Endodermal cell (in vitro differentiated cells): ENCODE data around the gene CHI3L1. TPM values are rescaled to one million over a fixed set of nuclear protein-coding genes. Genes with fewer than 3 reads are reported as not detected.

Source experiments
- DNase-seq: peaks from one replicate; pipeline ENCODE4 v3.0.0-alpha.2; 2017
- H3K27ac ChIP-seq: 2 replicates; pipeline ENCODE4 v1.5.1; 2013; ENCODE audit warnings: mild to moderate bottlenecking, low read depth, low read length, moderate library complexity
- H3K27me3 ChIP-seq: 2 replicates; pipeline ENCODE4 v1.6.1; 2013; ENCODE audit warnings: mild to moderate bottlenecking, low read length, moderate library complexity; ENCODE audit not compliant: insufficient read depth, control insufficient read depth, poor library complexity, severe bottlenecking
- H3K36me3 ChIP-seq: 2 replicates; pipeline ENCODE4 v1.7.0; 2013; ENCODE audit warnings: mild to moderate bottlenecking, low read length, moderate library complexity; ENCODE audit not compliant: control insufficient read depth, insufficient read depth
- H3K4me1 ChIP-seq: one replicate; pipeline ENCODE4 v1.7.0; 2013; ENCODE audit warnings: low read length; ENCODE audit not compliant: control insufficient read depth, insufficient read depth
- H3K4me3 ChIP-seq: 2 replicates; pipeline ENCODE4 v1.5.1; 2013; ENCODE audit warnings: mild to moderate bottlenecking, low read length, moderate library complexity
- H3K9ac ChIP-seq: 2 replicates; pipeline ENCODE4 v1.6.1; 2013; ENCODE audit warnings: mild to moderate bottlenecking, low read length, moderate library complexity; ENCODE audit not compliant: poor library complexity, severe bottlenecking; ENCODE audit errors: extremely low read depth
- H3K9me3 ChIP-seq: 2 replicates; pipeline ENCODE4 v1.6.1; 2013; ENCODE audit warnings: mild to moderate bottlenecking, low read length, moderate library complexity; ENCODE audit not compliant: control insufficient read depth
- H3K27ac Mint-ChIP-seq: 2 replicates; pipeline ENCODE4 v1.8.0; 2020; ENCODE audit warnings: mixed read lengths
- H3K27me3 Mint-ChIP-seq: 2 replicates; pipeline ENCODE4 v1.8.0; 2021; ENCODE audit warnings: mild to moderate bottlenecking, mixed read lengths; ENCODE audit not compliant: insufficient read depth
- H3K36me3 Mint-ChIP-seq: 2 replicates; pipeline ENCODE4 v1.8.0; 2020; ENCODE audit warnings: low read depth, mixed read lengths
- H3K4me1 Mint-ChIP-seq: 2 replicates; pipeline ENCODE4 v1.8.0; 2020; ENCODE audit warnings: mixed read lengths
- H3K4me3 Mint-ChIP-seq: 2 replicates; pipeline ENCODE4 v1.8.0; 2020; ENCODE audit warnings: mild to moderate bottlenecking, moderate library complexity, mixed read lengths
- H3K9me3 Mint-ChIP-seq: 2 replicates; pipeline ENCODE4 v1.8.0; 2020; ENCODE audit warnings: mild to moderate bottlenecking, mixed read lengths
- WGBS, 2 experiments: methylation state at CpG; one replicate each; pipeline versions ENCODE4 v1.1.5 to v1.1.7; 2013; ENCODE audit warnings: missing lambda C conversion rate in 2 of 2, mixed read lengths in 1 of 2; ENCODE audit not compliant: insufficient coverage in 1 of 2, insufficient read length in 1 of 2; 5-methylcytosine and 5-hydroxymethylcytosine counted together
- total RNA-seq, 2 donors: library from RNA; stranded (reverse); fragmentation: NEBNext Ultra II Directional in 1 of 2; extraction: Animal tissue kit (Norgen Biotek cat#: 25700) in 1 of 2; gene quantifications; 2 replicates in 1 of 2; 3 replicates in 1 of 2; pipeline ENCODE4 v1.2.1, GENCODE V29; 2021
- TF ChIP-seq, protein P1 (sequence below): fragments of 200-600 bp; sonication (generic); conservative IDR thresholded peaks from 2 replicates; pipeline ENCODE4 v1.5.0; 2021; ENCODE audit warnings: antibody characterized with exemption, mild to moderate bottlenecking

The CHI3L1 gene
- total RNA-seq, 2 donors from 2014 or later = 0.18 to 1.1 TPM

DNA sequence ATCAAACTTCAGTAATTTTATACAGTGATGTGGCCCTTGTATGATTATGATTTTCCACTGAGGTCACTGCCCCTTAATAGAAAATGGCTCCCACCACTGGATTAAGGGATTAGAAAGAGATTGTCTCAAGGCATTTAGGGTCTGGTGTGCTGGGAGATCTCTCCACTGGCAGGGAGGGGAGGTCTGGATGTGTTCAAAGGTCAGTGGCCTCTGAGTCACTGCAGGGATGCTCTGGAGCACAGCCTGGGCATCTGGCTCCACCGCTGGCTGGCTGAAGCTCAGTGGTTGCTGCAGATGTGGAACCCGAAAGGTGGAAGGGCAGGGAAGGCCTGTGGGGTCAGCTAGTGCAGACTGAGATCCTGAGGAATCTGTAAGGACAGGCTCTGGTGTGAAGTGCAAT lies 18.3 kb upstream of the CHI3L1 start:
- 87% methylated on average over 2 of the region's 2 CpGs; no CpG with 5 or more reads in 1 of the 2 experiments for WGBS, 2 experiments
- DNase-seq = no peak
- H3K4me3 ChIP-seq = no peak overlapping the region
- H3K9me3 ChIP-seq = no peaks in the 10 kb centered on the region
- no peak overlapping the region for H3K4me3 Mint-ChIP-seq
- no peak overlapping the region for H3K9ac ChIP-seq
- peaks cover 22% of the 10 kb centered on the region for H3K27me3 Mint-ChIP-seq
- H3K27ac Mint-ChIP-seq = no peak overlapping the region
- no peaks in the 10 kb centered on the region for H3K36me3 Mint-ChIP-seq
- peaks cover 2% of the 10 kb centered on the region for H3K4me1 Mint-ChIP-seq
- TF ChIP-seq, protein P1, sequence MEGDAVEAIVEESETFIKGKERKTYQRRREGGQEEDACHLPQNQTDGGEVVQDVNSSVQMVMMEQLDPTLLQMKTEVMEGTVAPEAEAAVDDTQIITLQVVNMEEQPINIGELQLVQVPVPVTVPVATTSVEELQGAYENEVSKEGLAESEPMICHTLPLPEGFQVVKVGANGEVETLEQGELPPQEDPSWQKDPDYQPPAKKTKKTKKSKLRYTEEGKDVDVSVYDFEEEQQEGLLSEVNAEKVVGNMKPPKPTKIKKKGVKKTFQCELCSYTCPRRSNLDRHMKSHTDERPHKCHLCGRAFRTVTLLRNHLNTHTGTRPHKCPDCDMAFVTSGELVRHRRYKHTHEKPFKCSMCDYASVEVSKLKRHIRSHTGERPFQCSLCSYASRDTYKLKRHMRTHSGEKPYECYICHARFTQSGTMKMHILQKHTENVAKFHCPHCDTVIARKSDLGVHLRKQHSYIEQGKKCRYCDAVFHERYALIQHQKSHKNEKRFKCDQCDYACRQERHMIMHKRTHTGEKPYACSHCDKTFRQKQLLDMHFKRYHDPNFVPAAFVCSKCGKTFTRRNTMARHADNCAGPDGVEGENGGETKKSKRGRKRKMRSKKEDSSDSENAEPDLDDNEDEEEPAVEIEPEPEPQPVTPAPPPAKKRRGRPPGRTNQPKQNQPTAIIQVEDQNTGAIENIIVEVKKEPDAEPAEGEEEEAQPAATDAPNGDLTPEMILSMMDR = no peak
- no peak overlapping the region for H3K27ac ChIP-seq
- no peaks in the 10 kb centered on the region for H3K9me3 Mint-ChIP-seq
- H3K36me3 ChIP-seq = no peaks in the 10 kb centered on the region
- H3K27me3 ChIP-seq = no peaks in the 10 kb centered on the region
- no peaks in the 10 kb centered on the region for H3K4me1 ChIP-seq

DNA sequence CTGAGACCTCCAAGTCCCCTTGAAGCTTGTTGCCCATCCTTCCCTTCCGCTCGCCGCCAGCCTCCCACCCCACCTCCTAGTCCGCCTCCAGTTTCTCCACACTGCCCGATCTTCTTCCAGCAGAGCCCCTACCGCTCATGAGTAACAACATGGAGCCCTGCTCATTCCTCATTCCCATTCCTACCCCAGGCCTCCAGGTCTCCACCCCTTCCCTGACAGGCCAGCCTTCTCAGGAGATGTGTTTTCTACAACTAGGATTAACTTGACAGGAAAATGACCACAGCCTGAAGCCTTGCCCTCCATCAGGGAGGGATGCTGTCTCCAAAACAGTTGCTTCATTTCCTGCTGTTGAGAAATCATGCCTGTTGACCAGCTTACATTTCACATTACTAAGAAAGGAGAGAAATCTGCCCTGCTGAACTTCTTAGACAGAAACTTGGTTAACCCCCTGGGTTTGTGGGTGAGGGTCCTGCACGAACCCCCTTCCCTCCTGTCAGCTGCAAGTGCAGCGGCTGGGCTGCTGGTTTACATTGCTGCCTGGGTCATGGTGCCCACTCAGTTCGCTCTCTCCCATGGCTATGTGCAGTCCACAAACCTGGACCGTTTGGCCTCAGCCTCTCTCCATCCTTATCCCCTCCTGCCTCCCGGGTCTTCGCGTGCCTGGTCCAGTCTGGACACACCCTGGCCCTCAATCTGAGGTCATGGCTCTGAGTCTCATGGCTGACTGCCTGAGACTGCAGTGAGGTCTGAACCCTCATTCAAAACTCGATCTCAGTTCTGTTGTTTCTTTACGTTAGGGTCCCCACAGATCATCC lies 16.1 kb upstream of the CHI3L1 start:
- no peaks in the 10 kb centered on the region for H3K27me3 ChIP-seq
- DNase-seq = no peak
- TF ChIP-seq, protein P1 = no peak
- Mint-ChIP-seq H3K4me1 (peaks cover 2% of the 10 kb centered on the region), H3K4me3 (no peak overlapping the region), H3K9me3 (no peaks in the 10 kb centered on the region), H3K36me3 (no peaks in the 10 kb centered on the region), H3K27me3 (peaks cover 21% of the 10 kb centered on the region), H3K27ac (no peak overlapping the region)
- H3K4me1 ChIP-seq = no peaks in the 10 kb centered on the region
- whole genome bisulfite sequencing, 2 experiments = 93 to 97% methylated on average over 12 to 15 of the region's 15 CpGs
- H3K27ac ChIP-seq = no peak overlapping the region
- no peaks in the 10 kb centered on the region for H3K9me3 ChIP-seq
- H3K9ac ChIP-seq = no peak overlapping the region
- no peak overlapping the region for H3K4me3 ChIP-seq
- no peaks in the 10 kb centered on the region for H3K36me3 ChIP-seq

DNA sequence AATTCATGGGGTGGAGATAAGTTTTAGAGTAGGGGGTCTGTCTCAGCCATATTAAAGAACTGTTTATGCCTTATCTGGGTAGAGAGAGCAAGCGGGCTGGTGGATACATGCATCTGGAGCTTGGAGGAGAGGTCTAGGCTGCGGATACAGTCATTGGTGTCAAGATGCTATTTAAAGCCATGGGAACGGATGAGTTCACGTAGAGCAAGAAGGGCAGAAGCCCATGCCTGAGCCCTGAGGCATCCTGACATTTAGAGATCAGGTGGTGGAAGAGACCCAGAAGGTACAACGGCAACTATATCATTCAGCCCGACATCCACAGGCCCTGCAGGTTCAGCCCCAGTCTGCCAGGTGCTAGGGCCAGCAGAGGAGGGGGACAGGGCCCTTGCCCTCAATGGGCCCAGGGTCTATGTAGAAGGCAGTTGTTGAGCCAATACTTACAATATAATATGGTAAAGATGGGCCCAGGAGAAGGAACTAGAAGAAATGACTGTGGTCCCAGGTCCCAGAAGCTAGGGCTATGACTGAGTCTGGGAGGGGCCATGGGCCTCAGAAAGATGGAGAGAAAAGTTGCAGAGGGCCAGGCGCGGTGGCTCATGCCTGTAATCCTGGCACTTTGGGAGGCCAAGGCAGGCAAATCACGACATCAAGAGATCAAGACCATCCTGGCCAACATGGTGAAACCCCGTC lies 15.2 kb upstream of the CHI3L1 start:
- H3K9me3 Mint-ChIP-seq = no peaks in the 10 kb centered on the region
- no peak overlapping the region for H3K4me3 ChIP-seq
- TF ChIP-seq, protein P1 = no peak
- H3K9me3 ChIP-seq = no peaks in the 10 kb centered on the region
- H3K4me1 Mint-ChIP-seq = peaks cover 2% of the 10 kb centered on the region
- H3K36me3 Mint-ChIP-seq = no peaks in the 10 kb centered on the region
- no peaks in the 10 kb centered on the region for H3K27me3 ChIP-seq
- peaks cover 21% of the 10 kb centered on the region for H3K27me3 Mint-ChIP-seq
- no peaks in the 10 kb centered on the region for H3K36me3 ChIP-seq
- no peak overlapping the region for H3K27ac Mint-ChIP-seq
- no peak overlapping the region for H3K4me3 Mint-ChIP-seq
- WGBS, 2 experiments = 86 to 93% methylated on average over 5 to 10 of the region's 10 CpGs
- no peak overlapping the region for H3K9ac ChIP-seq
- H3K27ac ChIP-seq = no peak overlapping the region
- no peak for DNase-seq
- no peaks in the 10 kb centered on the region for H3K4me1 ChIP-seq
